Measurements from ENCODE around the gene NEDD8. TPM values are rescaled to one million over a fixed set of nuclear protein-coding genes. Genes with fewer than 3 reads are reported as not detected.
"Not testable (repeated sequence)": the region's sequence is repeated elsewhere in the genome, so short reads cannot be mapped to it uniquely, and the experiment has no call there.

NEDD8 gene
- polyA plus RNA-seq, 1 donor = 176 TPM

DNA sequence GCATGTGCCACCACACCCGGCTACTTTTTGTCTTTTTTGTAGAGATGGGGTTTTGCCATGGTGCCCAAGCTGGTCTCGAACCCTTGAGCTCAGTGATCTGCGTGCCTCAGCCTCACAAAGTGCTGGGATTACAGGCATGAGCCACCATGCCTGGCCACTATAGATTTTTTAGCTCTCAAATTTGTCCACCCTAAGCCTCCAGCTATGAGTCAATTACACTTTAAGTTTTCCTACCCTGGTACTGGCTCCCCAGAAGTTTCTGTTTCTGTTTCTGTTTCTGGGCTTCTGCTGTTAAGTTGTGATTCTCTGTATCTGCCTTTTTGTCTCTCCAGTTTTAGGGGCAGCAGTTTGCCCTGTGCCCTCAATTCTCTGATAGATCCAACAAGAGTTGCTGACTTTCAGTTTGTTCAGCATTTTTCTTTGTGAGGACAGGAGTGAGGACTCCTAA is 14.6 kb upstream of the NEDD8 start:
- no peak for DNase-seq

- not testable (repeated sequence) for DNase-seq
Measured at GRCh38 chr14:24245350-24245749, 13.2 kb upstream of the NEDD8 start.

DNA sequence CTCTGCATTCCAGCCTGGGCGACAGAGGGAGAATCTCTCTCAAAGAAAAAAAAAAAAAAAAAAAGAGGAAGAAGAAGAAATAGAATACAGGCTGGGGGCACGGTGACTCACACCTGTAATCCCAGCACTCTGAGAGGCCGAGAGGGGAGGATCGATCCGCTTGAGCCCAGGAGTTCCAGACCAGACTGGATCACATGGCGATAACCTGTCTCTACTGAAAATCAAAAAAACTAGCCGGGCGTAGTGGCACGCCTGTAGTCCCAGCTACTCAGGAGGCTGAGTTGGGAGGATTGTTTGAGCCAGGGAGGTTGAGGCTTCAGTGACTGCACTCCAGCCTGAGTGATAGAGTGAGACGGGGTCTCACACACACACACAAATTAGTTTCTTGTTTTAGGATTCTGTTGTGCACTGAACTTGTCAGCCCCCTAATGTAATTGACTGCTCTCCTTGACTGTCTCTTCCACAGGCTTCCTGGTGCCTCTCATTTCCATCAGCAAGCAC is 11.2 kb upstream of the NEDD8 start:
- DNase-seq = no peak

GRCh38 chr14:24241829-24242443 is 9.8 kb upstream of the NEDD8 start:
- DNase-seq = peak; percentile 95

- DNase-seq = no peak
Measured at GRCh38 chr14:24240110-24240918, 8.1 kb upstream of the NEDD8 start.

DNA sequence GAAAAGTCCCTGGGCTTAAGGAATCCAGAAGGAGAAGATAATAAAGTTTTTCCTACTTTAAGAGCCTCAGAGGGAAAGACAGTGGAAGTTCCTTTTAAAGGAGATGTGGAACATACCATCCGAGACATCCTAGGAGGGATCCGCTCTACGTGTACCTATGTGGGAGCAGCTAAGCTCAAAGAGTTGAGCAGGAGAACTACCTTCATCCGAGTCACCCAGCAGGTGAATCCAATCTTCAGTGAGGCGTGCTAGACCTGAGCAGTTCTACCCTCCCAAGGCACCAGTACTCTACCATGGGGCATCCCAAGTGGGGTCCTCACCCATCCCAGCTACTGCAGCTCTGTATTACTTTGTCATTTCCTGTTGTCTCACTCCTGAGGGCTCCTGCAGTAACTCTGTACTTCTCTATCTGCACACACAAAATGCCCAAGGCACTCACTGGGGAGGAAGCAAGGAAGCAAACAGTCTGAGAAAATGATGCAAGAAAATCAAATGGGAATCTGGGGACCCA is 6.4 kb upstream of the NEDD8 start:
- DNase-seq = no peak

DNA sequence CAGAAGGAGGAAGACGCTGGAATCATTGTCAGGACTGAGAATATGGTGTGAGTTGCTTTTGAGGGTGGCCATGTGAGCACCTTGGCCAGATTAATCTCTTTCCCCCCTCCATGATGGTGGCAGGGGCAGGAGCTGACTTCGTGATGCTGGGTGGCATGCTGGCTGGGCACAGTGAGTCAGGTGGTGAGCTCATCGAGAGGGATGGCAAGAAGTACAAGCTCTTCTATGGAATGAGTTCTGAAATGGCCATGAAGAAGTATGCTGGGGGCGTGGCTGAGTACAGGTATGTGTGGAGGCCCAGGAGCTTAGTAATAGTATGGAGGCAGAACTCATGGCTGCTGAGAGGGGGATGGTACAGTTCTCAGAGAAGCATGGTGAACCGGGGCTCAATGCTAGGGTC is 6.0 kb upstream of the NEDD8 start:
- DNase-seq = no peak

DNA sequence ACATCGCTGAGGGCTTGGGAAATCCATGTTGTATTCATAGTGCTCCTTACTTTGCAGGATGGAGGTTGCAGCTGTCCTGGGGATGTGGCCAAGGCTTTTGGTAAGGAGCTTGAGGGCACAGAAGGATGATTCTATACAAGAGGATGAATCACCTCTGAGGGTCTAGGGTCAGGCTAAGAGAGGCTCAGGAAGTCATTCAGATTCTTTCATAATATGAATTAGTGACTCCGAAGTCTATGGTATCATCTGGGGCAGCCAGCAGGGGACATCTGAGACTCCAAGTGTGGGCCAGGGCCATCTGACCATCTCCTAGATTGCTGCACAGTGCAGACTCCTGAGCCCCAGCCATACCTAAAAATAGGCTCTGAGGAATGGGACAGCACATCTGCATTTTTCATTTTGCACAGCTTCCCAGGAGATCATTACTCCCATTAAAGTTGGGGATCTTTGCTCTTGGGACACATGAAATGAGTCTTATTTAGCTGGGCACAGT is 5.3 kb upstream of the NEDD8 start:
- DNase-seq = no peak

GRCh38 chr14:24236689-24237462 is 4.7 kb upstream of the NEDD8 start:
- no peak for DNase-seq

GRCh38 chr14:24235804-24236688 is 3.9 kb upstream of the NEDD8 start:
- DNase-seq = no peak

- no peak for DNase-seq
Measured at GRCh38 chr14:24234095-24235005, 2.2 kb upstream of the NEDD8 start.

DNA sequence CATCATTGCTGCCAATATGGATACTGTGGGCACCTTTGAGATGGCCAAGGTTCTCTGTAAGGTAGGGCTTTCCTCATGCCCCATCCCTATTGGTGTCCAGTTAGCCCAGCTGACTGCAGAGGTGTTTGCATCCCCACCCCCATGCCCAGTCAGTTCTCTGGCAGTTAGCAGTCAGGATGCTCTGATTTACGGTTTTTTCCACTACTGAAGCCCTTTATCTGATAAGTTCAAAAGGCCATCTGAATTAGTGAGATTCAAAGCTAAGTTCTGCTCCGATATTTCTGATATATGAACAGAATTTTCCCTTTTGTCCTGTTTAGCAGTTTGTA is 1.3 kb upstream of the NEDD8 start:
- no peak for DNase-seq

- no peak for DNase-seq
Measured at GRCh38 chr14:24232645-24233537, 724 bp upstream of the NEDD8 start, which contains the start of gene GMPR2. Gene GMPR2 (plus strand): TSS chr14:24232929. CDS start chr14:24233254, 325 bp downstream.

GRCh38 chr14:24231263-24232120 is 675 bp downstream of the NEDD8 start:
- no peak for DNase-seq

DNA sequence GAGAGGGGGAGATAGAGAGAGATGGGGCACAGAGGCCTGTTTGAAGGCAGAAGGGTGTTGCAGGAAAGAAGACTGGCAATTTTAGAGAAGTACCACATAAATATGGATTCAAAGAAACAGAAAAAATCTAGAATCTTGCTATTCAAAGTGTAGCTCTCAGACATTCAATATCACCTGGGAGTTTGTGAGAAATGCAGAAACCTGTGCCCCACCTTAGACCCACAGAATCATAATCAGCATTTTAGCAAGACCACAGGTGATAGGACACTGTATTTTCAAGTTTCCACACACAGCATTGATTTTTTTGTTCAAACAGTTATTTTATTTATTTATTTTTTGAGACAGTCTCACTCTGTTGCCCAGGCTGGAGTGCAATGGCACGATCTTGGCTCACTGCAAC is 3.3 kb downstream of the NEDD8 start:
- no peak for DNase-seq

DNA sequence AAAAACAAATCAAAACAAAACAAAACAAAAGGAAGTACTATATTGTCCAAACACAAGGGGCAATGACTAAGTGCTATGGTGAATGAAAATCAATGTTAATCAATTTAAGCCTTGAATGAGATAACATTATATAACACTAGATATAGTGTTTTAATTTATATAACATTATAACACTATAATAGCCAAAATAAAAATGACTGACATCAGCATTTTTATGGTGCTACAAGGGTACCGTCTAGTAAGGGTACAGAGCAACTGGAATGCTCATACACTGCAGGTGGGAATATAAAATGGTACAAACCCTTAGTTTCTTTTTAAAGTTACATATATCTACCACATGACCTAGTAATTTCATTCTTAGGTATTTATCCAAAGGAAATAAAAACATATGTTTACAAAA is 5.7 kb downstream of the NEDD8 start:
- no peak for DNase-seq

- DNase-seq = no peak
Measured at GRCh38 chr14:24224618-24225071, 7.5 kb downstream of the NEDD8 start.

- DNase-seq = not testable (repeated sequence)
Measured at GRCh38 chr14:24222987-24223386, 9.2 kb downstream of the NEDD8 start.

Measured in hindlimb muscle (tissue), 1 donor.